Caco-2 (cell line): Measurements from ENCODE around the gene ATF7IP2. TPM values are rescaled to one million over a fixed set of nuclear protein-coding genes. Genes with fewer than 3 reads are reported as not detected.
"Not testable (repeated sequence)": the region's sequence is repeated elsewhere in the genome, so short reads cannot be mapped to it uniquely, and the experiment has no call there.

ENCODE experiments used
- BruUV-seq: library from RNA; stranded (reverse); fragments of 400-500 nt; replicated peaks from 2 replicates; lab custom pipeline; 2021; lab: Mats Ljungman, UMichigan
- CTCF ChIA-PET: fragments of 300-600 bp; sonication (Branson Sonifier 250); formaldehyde crosslinking; loops from one replicate; lab custom pipeline; 2022; ENCODE audit warnings: antibody characterized with exemption; lab: Charles Lee
- POLR2A ChIA-PET: fragments of 300-600 bp; sonication (Branson Sonifier 250); formaldehyde crosslinking; loops from one replicate; lab custom pipeline; 2022; ENCODE audit warnings: antibody characterized with exemption; lab: Charles Lee
- DNase-seq, 2 experiments: peaks; one replicate each; pipeline versions ENCODE4 v3.0.0 to v3.0.0-alpha.2; 2020 to 2022
- H3K27me3 ChIP-seq: replicated peaks from 2 replicates; pipeline ENCODE4 v1.6.0; 2011; ENCODE audit warnings: low read length; ENCODE audit not compliant: control insufficient read depth, insufficient read depth
- H3K36me3 ChIP-seq: 2 replicates; pipeline ENCODE4 v1.5.1; 2011; ENCODE audit warnings: low read length; ENCODE audit not compliant: control insufficient read depth, insufficient read depth
- H3K4me1 ChIP-seq: fragments of 250-450 bp; sonication (Bioruptor Pico); 2 replicates; pipeline ENCODE4 v1.5.1; 2020; ENCODE audit warnings: mild to moderate bottlenecking
- H3K4me3 ChIP-seq: 2 replicates; pipeline ENCODE4 v1.5.1; 2011; ENCODE audit warnings: low read depth, mild to moderate bottlenecking, control low read depth, low read length
- H3K9me3 ChIP-seq: fragments of 250-450 bp; sonication (Bioruptor Pico); 2 replicates; pipeline ENCODE4 v1.5.1; 2020; ENCODE audit warnings: mild to moderate bottlenecking, moderate library complexity
- H3K27ac Mint-ChIP-seq: one replicate; pipeline ENCODE4 v1.8.0; 2022; ENCODE audit warnings: mixed read lengths; ENCODE audit not compliant: unreplicated experiment
- H3K27me3 Mint-ChIP-seq: one replicate; pipeline ENCODE4 v1.8.0; 2022; ENCODE audit warnings: mixed read lengths; ENCODE audit not compliant: insufficient read depth, unreplicated experiment
- H3K36me3 Mint-ChIP-seq: one replicate; pipeline ENCODE4 v1.8.0; 2022; ENCODE audit warnings: mild to moderate bottlenecking, mixed read lengths; ENCODE audit not compliant: insufficient read depth, unreplicated experiment
- H3K4me1 Mint-ChIP-seq: one replicate; pipeline ENCODE4 v1.8.0; 2022; ENCODE audit warnings: low read depth, mixed read lengths; ENCODE audit not compliant: unreplicated experiment
- H3K4me3 Mint-ChIP-seq: one replicate; pipeline ENCODE4 v1.8.0; 2022; ENCODE audit warnings: mild to moderate bottlenecking, moderate library complexity, mixed read lengths; ENCODE audit not compliant: unreplicated experiment
- H3K9me3 Mint-ChIP-seq: one replicate; pipeline ENCODE4 v1.8.0; 2022; ENCODE audit warnings: mixed read lengths; ENCODE audit not compliant: unreplicated experiment
- CTCF ChIP-seq, 2 experiments: fragments of 200-600 bp in 1 of 2; IDR thresholded peaks; 1 replicate in 1 of 2; 2 replicates in 1 of 2; pipeline versions ENCODE4 v1.5.1 to v1.8.0; 2011 to 2022; ENCODE audit warnings: antibody characterized with exemption in 1 of 2, control low read depth in 1 of 2, inconsistent platforms in 1 of 2, low read depth in 1 of 2, low read length in 1 of 2, mild to moderate bottlenecking in 1 of 2, moderate library complexity in 1 of 2; ENCODE audit not compliant: insufficient read depth in 1 of 2, severe bottlenecking in 1 of 2, unreplicated experiment in 1 of 2
- intact Hi-C: fragments of 100-400 bp; cut with micrococcal nuclease; formaldehyde crosslinking; loops from one replicate; pipeline ENCODE4 v1.10.0; 2022; ENCODE audit not compliant: unreplicated experiment
- total RNA-seq: library from RNA; stranded (reverse); gene quantifications from 2 replicates; pipeline ENCODE4 v1.2.3, GENCODE V29; 2022

Gene ATF7IP2
- total RNA-seq, 1 experiment from 2014 or later, result 16.4 TPM

DNA sequence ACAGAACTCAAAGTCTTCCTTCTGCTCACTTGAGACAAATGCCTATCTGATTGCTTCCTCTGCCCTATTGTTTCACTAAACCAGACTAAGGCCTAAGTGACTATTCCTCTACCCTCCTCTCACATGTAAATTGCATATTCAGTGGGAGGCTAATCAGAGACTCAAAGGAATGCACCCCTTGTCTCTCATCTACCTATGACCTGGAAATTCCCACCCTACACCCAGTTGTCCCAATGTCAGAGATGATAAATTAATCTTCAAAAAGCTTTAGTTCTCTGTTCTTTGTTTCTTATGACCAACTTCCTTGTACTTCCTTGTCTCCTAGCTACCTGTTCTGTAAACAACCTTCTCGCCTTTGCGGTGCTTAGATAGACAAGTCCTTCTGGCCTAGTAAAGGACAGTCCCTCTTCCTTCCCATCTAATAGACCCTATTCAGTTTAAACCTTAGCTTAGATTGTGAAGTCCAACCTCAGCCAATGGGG is 118.6 kb downstream of the ATF7IP2 start:
- H3K4me3 Mint-ChIP-seq, result no peak overlapping the region
- intact Hi-C loops, result no loop called here
- BruUV-seq, result no TSS peak
- H3K27me3 Mint-ChIP-seq, result no peaks in the 10 kb centered on the region
- H3K9me3 ChIP-seq, result no peaks in the 10 kb centered on the region
- H3K4me1 ChIP-seq, result 0 out of 2 replicates have a peak, but pooled peaks cover 2% of the 10 kb centered on the region
- CTCF ChIA-PET, result no interaction called here
- H3K4me3 ChIP-seq, result no peak overlapping the region
- H3K27ac Mint-ChIP-seq, result no peak overlapping the region
- no peak for TF ChIP-seq CTCF (IDR thresholded peaks at IDR 0.05; ENCODE audit: insufficient read depth in 1 of 2, low read depth in 1 of 2, low read length in 1 of 2, severe bottlenecking in 1 of 2, unreplicated experiment in 1 of 2)
- H3K4me1 Mint-ChIP-seq, result peaks cover 9% of the 10 kb centered on the region
- no peaks in the 10 kb centered on the region for H3K36me3 ChIP-seq
- H3K36me3 Mint-ChIP-seq, result peaks cover 10% of the 10 kb centered on the region
- POLR2A ChIA-PET, result no interaction called here
- no peak for DNase-seq
- H3K27me3 ChIP-seq, result no peaks in the 10 kb centered on the region
- H3K9me3 Mint-ChIP-seq, result peaks cover 17% of the 10 kb centered on the region

GRCh38 chr16:10505286-10505685 is 119.4 kb downstream of the ATF7IP2 start:
- H3K36me3 ChIP-seq, BruUV-seq, H3K9me3 ChIP-seq, H3K4me3 ChIP-seq, H3K4me1 Mint-ChIP-seq, H3K4me3 Mint-ChIP-seq, H3K27me3 Mint-ChIP-seq, CTCF ChIA-PET, H3K27me3 ChIP-seq, H3K4me1 ChIP-seq, DNase-seq, POLR2A ChIA-PET, H3K27ac Mint-ChIP-seq: not testable (repeated sequence)
- peaks cover 17% of the 10 kb centered on the region for H3K9me3 Mint-ChIP-seq
- peaks cover 14% of the 10 kb centered on the region for H3K36me3 Mint-ChIP-seq
- intact Hi-C loops, result loop anchor here (5.0 kb wide), 2 partner anchors 143 to 473 kb away; no protein-coding TSS in a partner anchor

GRCh38 chr16:10509534-10510025 is 123.7 kb downstream of the ATF7IP2 start:
- Mint-ChIP-seq H3K4me3 (no peak overlapping the region), H3K27ac (no peak overlapping the region), H3K36me3 (peaks cover 7% of the 10 kb centered on the region), H3K27me3 (no peaks in the 10 kb centered on the region), H3K9me3 (peaks cover 16% of the 10 kb centered on the region), H3K4me1 (peaks cover 4% of the 10 kb centered on the region)
- no peaks in the 10 kb centered on the region for H3K9me3 ChIP-seq
- ChIA-PET POLR2A (no interaction called here), CTCF (interaction anchor here (0.6 to 1.6 kb wide), 6 partner anchors 46 to 434 kb away, joined by 3 to 16 read pairs (median 4); partner anchors contain the start of gene NUBP1)
- DNase-seq, result peak; percentile 76 to 80
- 0 out of 2 replicates have a peak, but pooled peaks cover 6% of the 10 kb centered on the region for H3K4me1 ChIP-seq
- BruUV-seq, result no TSS peak
- no peaks in the 10 kb centered on the region for H3K36me3 ChIP-seq
- H3K4me3 ChIP-seq, result no peak overlapping the region
- H3K27me3 ChIP-seq, result no peaks in the 10 kb centered on the region
- peak; percentile 65 to 67 for TF ChIP-seq CTCF (IDR thresholded peaks at IDR 0.05; ENCODE audit: insufficient read depth in 1 of 2, low read depth in 1 of 2, low read length in 1 of 2, severe bottlenecking in 1 of 2, unreplicated experiment in 1 of 2)
- intact Hi-C loops, result loop anchor here (1.0 to 5.0 kb wide), 3 partner anchors 147 to 477 kb away; no protein-coding TSS in a partner anchor
